Measurements from ENCODE around the gene SAP30BP. TPM values are rescaled to one million over a fixed set of nuclear protein-coding genes. Genes with fewer than 3 reads are reported as not detected.

SAP30BP gene
- total RNA-seq, 1 experiment from 2014 or later: 89.7 TPM

DNA sequence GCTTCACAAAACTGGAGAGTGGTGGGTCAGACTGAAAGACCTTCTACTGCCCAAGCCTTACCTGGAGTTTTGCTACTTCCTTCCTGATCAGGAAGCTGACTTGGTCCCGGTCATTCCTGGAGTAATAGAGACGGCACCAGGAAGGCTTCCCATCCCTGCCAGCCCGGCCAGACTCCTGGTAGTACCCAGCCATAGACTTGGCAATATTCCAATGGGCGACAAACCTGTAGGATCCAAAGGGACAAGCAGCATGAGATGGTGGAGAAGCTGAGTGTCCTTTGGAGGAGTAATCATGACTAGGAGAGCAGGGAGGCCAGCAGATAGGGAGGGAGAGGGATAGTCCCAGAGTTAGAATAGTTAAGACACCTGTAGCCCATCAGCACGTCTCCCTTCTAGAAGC lies 8.9 kb upstream of the SAP30BP start:
- no peak overlapping the region for H2BK5ac ChIP-seq (ENCODE audit: insufficient read length, low read length)

More for the DNA sequence above, 8.9 kb upstream of the SAP30BP start:
- Histone ChIP-seq H3K18ac (ENCODE audit: insufficient read length, low read depth, low read length) (no peak overlapping the region), H3K14ac (ENCODE audit: insufficient read depth, low read length) (no peak overlapping the region), H3K4me1 (ENCODE audit: insufficient read depth, low read length) (no peaks in the 10 kb centered on the region), H3T11ph (ENCODE audit: low read length) (no peak overlapping the region), H3K79me2 (ENCODE audit: insufficient read depth, low read length) (no peaks in the 10 kb centered on the region), H4K20me1 (ENCODE audit: control insufficient read depth, insufficient read depth, insufficient read length) (no peaks in the 10 kb centered on the region), H3K23me2 (ENCODE audit: insufficient read length, low read depth, low read length, poor library complexity, severe bottlenecking) (no peaks in the 10 kb centered on the region), H3K27me3 (ENCODE audit: insufficient read depth, low read length) (no peaks in the 10 kb centered on the region), H2AK5ac (ENCODE audit: insufficient read length, low read length) (no peak overlapping the region), H4K8ac (replicated peaks; ENCODE audit: insufficient read length, low read depth, low read length) (no peak overlapping the region), H3K79me1 (ENCODE audit: insufficient read depth, low read depth, low read length, poor library complexity, severe bottlenecking) (no peaks in the 10 kb centered on the region), H2BK120ac (ENCODE audit: low read depth, low read length, poor library complexity, severe bottlenecking) (no peak overlapping the region), H2BK15ac (ENCODE audit: low read depth, low read length) (no peak overlapping the region), H2AFZ (ENCODE audit: low read length) (no peak overlapping the region), H3K9me3 (ENCODE audit: control insufficient read depth, low read depth, low read length) (no peaks in the 10 kb centered on the region), H3K23ac (ENCODE audit: insufficient read length, low read depth, low read length) (no peak overlapping the region), H4K91ac (ENCODE audit: insufficient read length, low read depth, low read length) (no peak overlapping the region), H2BK20ac (ENCODE audit: low read depth, low read length, poor library complexity, severe bottlenecking) (no peak overlapping the region), H4K5ac (ENCODE audit: insufficient read length, low read depth, low read length) (no peak overlapping the region), H3K56ac (ENCODE audit: insufficient read length, low read depth, low read length) (no peak overlapping the region), H3K4ac (ENCODE audit: low read depth, low read length) (no peak overlapping the region), H3K9ac (ENCODE audit: extremely low read depth, insufficient read length, low read length) (no peak overlapping the region), H2BK12ac (ENCODE audit: insufficient read length, low read depth, low read length) (no peak overlapping the region), H3K27ac (ENCODE audit: insufficient read length, low read depth, low read length) (no peak overlapping the region), H3K4me2 (ENCODE audit: insufficient read depth, insufficient read length, low read length) (no peak overlapping the region)
- Mint-ChIP-seq H3K27ac (no peak overlapping the region), H3K4me1 (no peaks in the 10 kb centered on the region), H3K9me3 (no peaks in the 10 kb centered on the region), H3K36me3 (ENCODE audit: insufficient read depth in 1 of 3, low read depth in 3 of 3) (peaks cover 4 to 49% (median 39%) of the 10 kb centered on the region in 3 experiments; a peak in 6 of 7 replicates), H3K4me3 (no peak overlapping the region; a peak in 1 of 5 replicates), H3K27me3 (ENCODE audit: low read depth) (no peaks in the 10 kb centered on the region)
- TF ChIP-seq, protein P1, sequence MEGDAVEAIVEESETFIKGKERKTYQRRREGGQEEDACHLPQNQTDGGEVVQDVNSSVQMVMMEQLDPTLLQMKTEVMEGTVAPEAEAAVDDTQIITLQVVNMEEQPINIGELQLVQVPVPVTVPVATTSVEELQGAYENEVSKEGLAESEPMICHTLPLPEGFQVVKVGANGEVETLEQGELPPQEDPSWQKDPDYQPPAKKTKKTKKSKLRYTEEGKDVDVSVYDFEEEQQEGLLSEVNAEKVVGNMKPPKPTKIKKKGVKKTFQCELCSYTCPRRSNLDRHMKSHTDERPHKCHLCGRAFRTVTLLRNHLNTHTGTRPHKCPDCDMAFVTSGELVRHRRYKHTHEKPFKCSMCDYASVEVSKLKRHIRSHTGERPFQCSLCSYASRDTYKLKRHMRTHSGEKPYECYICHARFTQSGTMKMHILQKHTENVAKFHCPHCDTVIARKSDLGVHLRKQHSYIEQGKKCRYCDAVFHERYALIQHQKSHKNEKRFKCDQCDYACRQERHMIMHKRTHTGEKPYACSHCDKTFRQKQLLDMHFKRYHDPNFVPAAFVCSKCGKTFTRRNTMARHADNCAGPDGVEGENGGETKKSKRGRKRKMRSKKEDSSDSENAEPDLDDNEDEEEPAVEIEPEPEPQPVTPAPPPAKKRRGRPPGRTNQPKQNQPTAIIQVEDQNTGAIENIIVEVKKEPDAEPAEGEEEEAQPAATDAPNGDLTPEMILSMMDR (conservative IDR thresholded peaks at IDR 0.05): no peak
- no peak for DNase-seq
- no CpG with 5 or more reads among the region's 5 CpGs for WGBS (ENCODE audit: extremely low coverage, insufficient read length, low lambda C conversion rate)

Measured in H9 (cell line).